WTC11 (cell line): ENCODE results near the gene GALNT2. TPM values are rescaled to one million over a fixed set of nuclear protein-coding genes. Genes with fewer than 3 reads are reported as not detected.

Source experiments
- ATAC-seq: fragments of 200-7000 bp; cut with Tn5 transposase; 2 replicates; pipeline ENCODE4 v1.10.0; 2021; ENCODE audit warnings: mild to moderate bottlenecking, moderate library complexity
- CTCF ChIA-PET: fragments of 300-600 bp; sonication (Branson Sonifier 250); formaldehyde crosslinking; loops from one replicate; lab custom pipeline; 2021; ENCODE audit warnings: antibody characterized with exemption; lab: Charles Lee
- POLR2A ChIA-PET: fragments of 350-600 bp; sonication (Branson Sonifier 250); formaldehyde crosslinking; loops from one replicate; lab custom pipeline; 2021; ENCODE audit warnings: antibody characterized with exemption; lab: Charles Lee
- DNase-seq: peaks from one replicate; pipeline ENCODE4 v3.0.0; 2021; ENCODE audit warnings: low spot score
- H3K27ac Mint-ChIP-seq: 2 replicates; pipeline ENCODE4 v1.8.0; 2021; ENCODE audit warnings: mixed read lengths
- H3K27me3 Mint-ChIP-seq: 2 replicates; pipeline ENCODE4 v1.8.0; 2021; ENCODE audit warnings: low read depth, mild to moderate bottlenecking, moderate library complexity, mixed read lengths
- H3K36me3 Mint-ChIP-seq: 2 replicates; pipeline ENCODE4 v1.8.0; 2021; ENCODE audit warnings: mixed read lengths
- H3K4me1 Mint-ChIP-seq: 2 replicates; pipeline ENCODE4 v1.8.0; 2022; ENCODE audit warnings: mixed read lengths
- H3K4me3 Mint-ChIP-seq: 2 replicates; pipeline ENCODE4 v1.8.0; 2021; ENCODE audit warnings: mild to moderate bottlenecking, moderate library complexity, mixed read lengths
- H3K9me3 Mint-ChIP-seq: 2 replicates; pipeline ENCODE4 v1.8.0; 2021; ENCODE audit warnings: mixed read lengths
- CBFB ChIP-seq: sonication (generic); formaldehyde crosslinking; IDR thresholded peaks from 2 replicates; pipeline ENCODE4 v1.8.1; 2022; ENCODE audit warnings: mild to moderate bottlenecking, low read depth, missing genetic modification reagents
- CREM ChIP-seq: sonication (generic); formaldehyde crosslinking; IDR thresholded peaks from 2 replicates; pipeline ENCODE4 v1.8.1; 2022; ENCODE audit warnings: mild to moderate bottlenecking, missing genetic modification reagents, moderate library complexity
- E2F4 ChIP-seq: sonication (generic); formaldehyde crosslinking; IDR thresholded peaks from 2 replicates; pipeline ENCODE4 v1.8.1; 2022; ENCODE audit warnings: low read depth, mild to moderate bottlenecking, moderate library complexity, missing genetic modification reagents, borderline replicate concordance
- EMX1 ChIP-seq: fragments of 250-450 bp; sonication (Bioruptor Pico); IDR thresholded peaks from 2 replicates; pipeline ENCODE4 v1.8.0; 2021; ENCODE audit warnings: mild to moderate bottlenecking
- KAT7 ChIP-seq: sonication (generic); formaldehyde crosslinking; IDR thresholded peaks from 2 replicates; pipeline ENCODE4 v1.8.1; 2023; ENCODE audit warnings: missing genetic modification reagents, mild to moderate bottlenecking, borderline replicate concordance
- MYBL2 ChIP-seq: sonication (generic); formaldehyde crosslinking; IDR thresholded peaks from 2 replicates; pipeline ENCODE4 v1.8.1; 2023; ENCODE audit warnings: mild to moderate bottlenecking, moderate library complexity, missing genetic modification reagents
- NFYB ChIP-seq: sonication (generic); formaldehyde crosslinking; conservative IDR thresholded peaks from 2 replicates; pipeline ENCODE4 v1.8.0; 2022; ENCODE audit warnings: low read depth, missing genetic modification reagents
- PRDM15 ChIP-seq: sonication (generic); formaldehyde crosslinking; IDR thresholded peaks from 2 replicates; pipeline ENCODE4 v1.8.0; 2022; ENCODE audit warnings: missing genetic modification reagents
- PRRX2 ChIP-seq: fragments of 250-450 bp; sonication (Bioruptor Pico); IDR thresholded peaks from 2 replicates; pipeline ENCODE4 v1.8.0; 2021; ENCODE audit warnings: mild to moderate bottlenecking
- SP1 ChIP-seq: sonication (generic); formaldehyde crosslinking; conservative IDR thresholded peaks from 2 replicates; pipeline ENCODE4 v1.8.1; 2022; ENCODE audit warnings: missing genetic modification reagents
- ZNF416 ChIP-seq: fragments of 250-450 bp; sonication (Bioruptor Pico); IDR thresholded peaks from 2 replicates; pipeline ENCODE4 v1.9.0; 2021; ENCODE audit warnings: mild to moderate bottlenecking, inconsistent platforms
- ZNF671 ChIP-seq: fragments of 250-450 bp; sonication (Bioruptor Pico); IDR thresholded peaks from 2 replicates; pipeline ENCODE4 v1.8.0; 2021; ENCODE audit warnings: mild to moderate bottlenecking
- total RNA-seq: library from RNA; stranded (reverse); gene quantifications from 3 replicates; pipeline ENCODE4 v1.2.3, GENCODE V29; 2021
- TF ChIP-seq, protein P1 (sequence below): sonication (generic); formaldehyde crosslinking; IDR thresholded peaks from 2 replicates; pipeline ENCODE4 v1.8.0; 2022; ENCODE audit warnings: mild to moderate bottlenecking, missing genetic modification reagents
- TF ChIP-seq, protein P2 (sequence below): sonication (generic); formaldehyde crosslinking; conservative IDR thresholded peaks from 2 replicates; pipeline ENCODE4 v1.8.1; 2023; ENCODE audit warnings: mild to moderate bottlenecking, low read depth, missing genetic modification reagents, moderate library complexity
- TF ChIP-seq, protein P3 (sequence below): sonication (generic); formaldehyde crosslinking; IDR thresholded peaks from 2 replicates; pipeline ENCODE4 v1.8.0; 2022; ENCODE audit warnings: mild to moderate bottlenecking, missing genetic modification reagents
- TF ChIP-seq, protein P4 (sequence below): fragments of 250-450 bp; sonication (Bioruptor Pico); IDR thresholded peaks from 2 replicates; pipeline ENCODE4 v1.8.0; 2021; ENCODE audit warnings: mild to moderate bottlenecking

The GALNT2 gene
- total RNA-seq, 1 experiment from 2014 or later: 74.8 TPM

DNA sequence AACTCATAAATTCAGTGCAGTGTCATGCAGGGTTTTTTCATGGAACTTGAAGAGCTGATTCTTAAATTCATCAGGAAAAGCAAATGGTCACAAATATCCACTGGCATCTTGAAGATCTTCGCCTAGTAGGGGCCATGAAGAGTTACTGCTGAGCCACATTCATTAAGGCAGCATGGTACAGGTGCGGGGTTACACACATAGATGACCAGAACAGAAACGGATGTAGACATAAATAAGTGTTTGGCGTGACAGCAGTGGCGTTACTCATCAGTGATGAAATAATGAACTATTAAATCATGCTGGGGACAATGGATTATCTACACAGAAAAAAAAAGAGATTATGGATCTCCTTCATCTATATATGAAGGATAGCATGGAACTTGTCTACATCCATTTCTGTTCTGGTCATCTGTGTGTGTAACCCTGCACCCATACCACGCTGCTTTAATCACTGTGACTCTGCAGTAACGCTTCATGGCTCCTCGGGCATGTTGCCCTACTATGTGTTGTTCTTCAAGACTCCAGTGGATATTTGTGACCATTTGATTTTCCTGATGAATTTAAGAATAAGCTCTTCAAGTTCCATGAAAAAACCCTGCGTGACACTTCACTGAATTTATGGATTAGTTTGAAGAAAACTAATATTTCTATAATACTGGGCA lies 161.3 kb downstream of the GALNT2 start:
- no peak overlapping the region for H3K4me3 Mint-ChIP-seq
- no peak for TF ChIP-seq ZNF671 (CRISPR knock-in tag)
- TF ChIP-seq SP1 (CRISPR knock-in tag): no peak
- no peak for TF ChIP-seq EMX1 (CRISPR knock-in tag)
- TF ChIP-seq, protein P1, sequence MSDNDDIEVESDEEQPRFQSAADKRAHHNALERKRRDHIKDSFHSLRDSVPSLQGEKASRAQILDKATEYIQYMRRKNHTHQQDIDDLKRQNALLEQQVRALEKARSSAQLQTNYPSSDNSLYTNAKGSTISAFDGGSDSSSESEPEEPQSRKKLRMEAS (CRISPR knock-in tag): no peak
- TF ChIP-seq KAT7 (CRISPR knock-in tag): no peak
- no peak for TF ChIP-seq PRDM15 (CRISPR knock-in tag)
- TF ChIP-seq, protein P2, sequence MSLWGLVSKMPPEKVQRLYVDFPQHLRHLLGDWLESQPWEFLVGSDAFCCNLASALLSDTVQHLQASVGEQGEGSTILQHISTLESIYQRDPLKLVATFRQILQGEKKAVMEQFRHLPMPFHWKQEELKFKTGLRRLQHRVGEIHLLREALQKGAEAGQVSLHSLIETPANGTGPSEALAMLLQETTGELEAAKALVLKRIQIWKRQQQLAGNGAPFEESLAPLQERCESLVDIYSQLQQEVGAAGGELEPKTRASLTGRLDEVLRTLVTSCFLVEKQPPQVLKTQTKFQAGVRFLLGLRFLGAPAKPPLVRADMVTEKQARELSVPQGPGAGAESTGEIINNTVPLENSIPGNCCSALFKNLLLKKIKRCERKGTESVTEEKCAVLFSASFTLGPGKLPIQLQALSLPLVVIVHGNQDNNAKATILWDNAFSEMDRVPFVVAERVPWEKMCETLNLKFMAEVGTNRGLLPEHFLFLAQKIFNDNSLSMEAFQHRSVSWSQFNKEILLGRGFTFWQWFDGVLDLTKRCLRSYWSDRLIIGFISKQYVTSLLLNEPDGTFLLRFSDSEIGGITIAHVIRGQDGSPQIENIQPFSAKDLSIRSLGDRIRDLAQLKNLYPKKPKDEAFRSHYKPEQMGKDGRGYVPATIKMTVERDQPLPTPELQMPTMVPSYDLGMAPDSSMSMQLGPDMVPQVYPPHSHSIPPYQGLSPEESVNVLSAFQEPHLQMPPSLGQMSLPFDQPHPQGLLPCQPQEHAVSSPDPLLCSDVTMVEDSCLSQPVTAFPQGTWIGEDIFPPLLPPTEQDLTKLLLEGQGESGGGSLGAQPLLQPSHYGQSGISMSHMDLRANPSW (CRISPR knock-in tag): no peak
- TF ChIP-seq E2F4 (CRISPR knock-in tag): no peak
- no peak for TF ChIP-seq MYBL2 (CRISPR knock-in tag)
- no peak for TF ChIP-seq ZNF416 (CRISPR knock-in tag)
- TF ChIP-seq, protein P3, sequence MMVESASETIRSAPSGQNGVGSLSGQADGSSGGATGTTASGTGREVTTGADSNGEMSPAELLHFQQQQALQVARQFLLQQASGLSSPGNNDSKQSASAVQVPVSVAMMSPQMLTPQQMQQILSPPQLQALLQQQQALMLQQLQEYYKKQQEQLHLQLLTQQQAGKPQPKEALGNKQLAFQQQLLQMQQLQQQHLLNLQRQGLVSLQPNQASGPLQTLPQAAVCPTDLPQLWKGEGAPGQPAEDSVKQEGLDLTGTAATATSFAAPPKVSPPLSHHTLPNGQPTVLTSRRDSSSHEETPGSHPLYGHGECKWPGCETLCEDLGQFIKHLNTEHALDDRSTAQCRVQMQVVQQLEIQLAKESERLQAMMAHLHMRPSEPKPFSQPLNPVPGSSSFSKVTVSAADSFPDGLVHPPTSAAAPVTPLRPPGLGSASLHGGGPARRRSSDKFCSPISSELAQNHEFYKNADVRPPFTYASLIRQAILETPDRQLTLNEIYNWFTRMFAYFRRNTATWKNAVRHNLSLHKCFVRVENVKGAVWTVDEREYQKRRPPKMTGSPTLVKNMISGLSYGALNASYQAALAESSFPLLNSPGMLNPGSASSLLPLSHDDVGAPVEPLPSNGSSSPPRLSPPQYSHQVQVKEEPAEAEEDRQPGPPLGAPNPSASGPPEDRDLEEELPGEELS: no peak
- TF ChIP-seq NFYB (CRISPR knock-in tag): no peak
- TF ChIP-seq, protein P4, sequence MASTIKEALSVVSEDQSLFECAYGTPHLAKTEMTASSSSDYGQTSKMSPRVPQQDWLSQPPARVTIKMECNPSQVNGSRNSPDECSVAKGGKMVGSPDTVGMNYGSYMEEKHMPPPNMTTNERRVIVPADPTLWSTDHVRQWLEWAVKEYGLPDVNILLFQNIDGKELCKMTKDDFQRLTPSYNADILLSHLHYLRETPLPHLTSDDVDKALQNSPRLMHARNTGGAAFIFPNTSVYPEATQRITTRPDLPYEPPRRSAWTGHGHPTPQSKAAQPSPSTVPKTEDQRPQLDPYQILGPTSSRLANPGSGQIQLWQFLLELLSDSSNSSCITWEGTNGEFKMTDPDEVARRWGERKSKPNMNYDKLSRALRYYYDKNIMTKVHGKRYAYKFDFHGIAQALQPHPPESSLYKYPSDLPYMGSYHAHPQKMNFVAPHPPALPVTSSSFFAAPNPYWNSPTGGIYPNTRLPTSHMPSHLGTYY: no peak
- no peak for TF ChIP-seq CBFB
- no peak for TF ChIP-seq CREM (CRISPR knock-in tag)
- no peak for TF ChIP-seq PRRX2 (CRISPR knock-in tag)
- ATAC-seq (no peak), DNase-seq (no peak)
- H3K9me3 Mint-ChIP-seq: no peaks in the 10 kb centered on the region
- H3K27ac Mint-ChIP-seq: no peak overlapping the region
- no peaks in the 10 kb centered on the region; the same call in 1 of the 2 replicates for H3K27me3 Mint-ChIP-seq
- peaks cover 57% of the 10 kb centered on the region for H3K4me1 Mint-ChIP-seq
- ChIA-PET POLR2A (no interaction called here), CTCF (no interaction called here)
- H3K36me3 Mint-ChIP-seq: no peaks in the 10 kb centered on the region
